ENCODE results near the gene PAEP.

DNA sequence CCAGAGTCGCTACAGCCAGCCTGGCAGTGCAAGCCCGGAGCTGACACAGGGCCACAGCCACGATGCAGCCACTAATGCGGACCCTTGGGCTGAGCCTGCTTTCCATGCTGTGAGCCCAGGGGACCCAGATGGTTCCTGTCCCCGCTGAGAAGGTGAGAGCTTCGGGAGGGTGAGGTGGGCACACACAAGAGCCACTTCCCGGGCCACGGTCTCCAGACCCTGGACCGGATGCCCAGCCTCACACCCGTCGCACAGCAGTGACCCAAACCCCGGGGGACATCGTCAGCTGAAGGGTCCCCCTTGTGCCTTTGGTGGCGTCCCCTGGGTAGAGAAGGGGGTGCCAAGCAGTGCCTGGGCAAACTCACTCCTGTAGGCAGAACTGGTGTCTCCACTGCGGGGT lies 13.4 kb downstream of the PAEP start:
- TF ChIP-seq POLR2A (IDR thresholded peaks at IDR 0.05): no peak
- TF ChIP-seq, protein P1, sequence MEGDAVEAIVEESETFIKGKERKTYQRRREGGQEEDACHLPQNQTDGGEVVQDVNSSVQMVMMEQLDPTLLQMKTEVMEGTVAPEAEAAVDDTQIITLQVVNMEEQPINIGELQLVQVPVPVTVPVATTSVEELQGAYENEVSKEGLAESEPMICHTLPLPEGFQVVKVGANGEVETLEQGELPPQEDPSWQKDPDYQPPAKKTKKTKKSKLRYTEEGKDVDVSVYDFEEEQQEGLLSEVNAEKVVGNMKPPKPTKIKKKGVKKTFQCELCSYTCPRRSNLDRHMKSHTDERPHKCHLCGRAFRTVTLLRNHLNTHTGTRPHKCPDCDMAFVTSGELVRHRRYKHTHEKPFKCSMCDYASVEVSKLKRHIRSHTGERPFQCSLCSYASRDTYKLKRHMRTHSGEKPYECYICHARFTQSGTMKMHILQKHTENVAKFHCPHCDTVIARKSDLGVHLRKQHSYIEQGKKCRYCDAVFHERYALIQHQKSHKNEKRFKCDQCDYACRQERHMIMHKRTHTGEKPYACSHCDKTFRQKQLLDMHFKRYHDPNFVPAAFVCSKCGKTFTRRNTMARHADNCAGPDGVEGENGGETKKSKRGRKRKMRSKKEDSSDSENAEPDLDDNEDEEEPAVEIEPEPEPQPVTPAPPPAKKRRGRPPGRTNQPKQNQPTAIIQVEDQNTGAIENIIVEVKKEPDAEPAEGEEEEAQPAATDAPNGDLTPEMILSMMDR (IDR thresholded peaks at IDR 0.05): no peak
- TF ChIP-seq POLR2AphosphoS5 (IDR thresholded peaks at IDR 0.05): no peak
